GM18873 (cell line): ENCODE results near the gene SPSB4.

Source experiments
- ATAC-seq: cut with Tn5 transposase; IDR thresholded peaks from one replicate; pipeline ENCODE4 v1.9.1; 2021; ENCODE audit warnings: mild to moderate bottlenecking, moderate library complexity, moderate number of reproducible peaks; ENCODE audit not compliant: unreplicated experiment, low FRiP score

Gene SPSB4

DNA sequence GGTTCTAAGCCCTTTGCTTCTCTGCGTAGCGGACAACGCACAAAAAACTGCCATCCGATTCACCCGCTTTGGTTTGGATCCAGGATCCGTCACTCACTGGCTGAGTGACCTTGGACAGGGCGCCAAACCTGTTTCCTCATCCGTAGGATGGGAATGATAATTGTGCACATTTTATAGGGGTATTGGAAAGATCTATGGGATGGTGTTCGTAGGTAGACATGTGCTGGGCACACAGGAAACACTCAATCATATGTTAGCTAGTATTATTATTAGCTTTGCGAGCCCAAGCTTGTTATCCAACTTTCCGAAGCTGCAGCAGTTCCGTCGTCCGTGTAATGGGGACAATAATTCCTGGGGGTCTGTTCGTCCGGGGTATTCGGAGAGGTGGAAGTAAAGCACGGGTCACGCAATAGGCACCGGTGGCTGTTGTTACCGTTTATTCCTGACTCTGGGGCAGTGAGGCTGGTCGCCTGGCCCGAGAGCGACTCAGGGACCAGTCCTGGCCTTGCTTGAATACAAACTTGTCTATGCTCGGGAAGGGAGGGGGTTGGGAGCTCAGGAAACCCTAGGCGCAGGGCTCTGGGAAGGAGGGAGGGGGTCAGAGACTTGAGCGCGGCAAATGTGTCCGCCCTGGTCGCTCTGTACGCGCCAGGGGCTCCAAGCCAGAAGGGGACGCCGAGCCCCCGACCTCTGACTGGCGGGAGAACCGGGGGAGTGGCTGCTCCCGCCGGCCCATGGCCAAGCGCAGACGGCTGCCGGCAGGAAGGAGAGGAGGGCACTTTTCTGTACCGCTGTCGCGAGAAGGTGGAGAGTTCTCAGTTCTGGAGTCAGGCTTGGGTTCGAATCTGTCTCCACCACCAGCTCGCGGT lies 1.3 kb downstream of the SPSB4 start:
- ATAC-seq, result no peak

DNA sequence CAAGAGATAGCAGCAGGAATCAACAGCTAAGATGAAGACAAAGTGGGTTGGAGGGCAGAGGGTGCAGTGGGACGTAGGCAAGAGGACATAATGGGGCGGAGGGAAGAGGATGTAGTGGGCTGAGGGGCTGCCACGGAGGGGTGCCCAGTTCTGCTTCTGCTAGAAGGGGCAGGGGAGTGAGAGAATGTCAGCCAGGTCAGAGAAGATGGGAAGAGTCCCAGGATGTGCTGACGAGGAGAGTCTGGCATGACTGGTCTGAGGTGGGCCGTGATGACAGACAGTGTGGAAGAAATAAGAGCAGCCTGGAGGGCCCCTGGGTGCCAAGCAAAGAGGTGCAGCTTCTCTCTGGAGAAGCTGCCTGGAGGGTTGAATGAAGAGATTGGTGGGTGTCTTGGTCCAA lies 4.0 kb downstream of the SPSB4 start:
- no peak for ATAC-seq

DNA sequence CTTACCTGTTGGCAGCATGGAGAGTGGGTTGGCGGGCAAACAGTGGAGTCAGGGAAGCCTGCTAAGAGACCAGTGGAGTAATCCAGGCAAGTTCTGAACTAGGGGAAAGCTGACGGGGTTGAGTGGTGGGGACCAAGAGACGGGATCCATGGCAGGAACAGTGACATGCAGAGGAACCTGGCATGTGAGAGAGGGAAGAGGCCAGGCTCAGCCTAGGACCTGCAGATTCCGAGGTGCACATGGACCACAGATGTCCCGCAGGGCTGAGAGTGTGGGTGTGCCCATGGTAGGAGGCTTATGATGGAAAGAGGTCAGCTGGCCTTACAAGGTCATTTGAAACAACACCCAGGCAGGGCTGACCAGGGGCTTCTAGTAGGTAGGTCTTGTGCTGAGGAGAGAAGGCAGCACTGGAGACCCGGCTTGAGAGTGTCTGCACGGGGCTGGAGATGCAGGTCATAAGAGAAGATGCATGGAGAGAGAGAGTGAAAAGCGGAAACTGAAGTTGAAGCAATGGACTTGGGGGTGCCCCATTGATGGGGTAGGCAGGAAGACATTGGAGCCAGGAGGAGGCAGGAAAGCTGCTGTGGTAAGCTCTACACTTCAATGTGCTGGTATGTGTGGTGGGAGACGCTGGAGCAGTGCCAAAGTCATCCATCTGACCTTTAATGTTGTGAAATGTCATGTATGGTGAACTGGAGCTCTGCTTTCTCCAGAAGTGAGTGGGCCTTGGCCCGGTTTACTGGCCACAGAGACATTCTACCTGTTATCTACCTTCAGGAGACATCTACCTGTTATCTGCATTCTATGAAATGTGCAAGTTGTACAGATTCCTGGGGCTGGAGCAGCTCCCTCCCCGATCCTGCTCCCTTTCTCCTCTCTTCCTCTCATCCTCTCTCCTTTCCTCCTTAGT lies 4.6 kb downstream of the SPSB4 start:
- ATAC-seq, result no peak

DNA sequence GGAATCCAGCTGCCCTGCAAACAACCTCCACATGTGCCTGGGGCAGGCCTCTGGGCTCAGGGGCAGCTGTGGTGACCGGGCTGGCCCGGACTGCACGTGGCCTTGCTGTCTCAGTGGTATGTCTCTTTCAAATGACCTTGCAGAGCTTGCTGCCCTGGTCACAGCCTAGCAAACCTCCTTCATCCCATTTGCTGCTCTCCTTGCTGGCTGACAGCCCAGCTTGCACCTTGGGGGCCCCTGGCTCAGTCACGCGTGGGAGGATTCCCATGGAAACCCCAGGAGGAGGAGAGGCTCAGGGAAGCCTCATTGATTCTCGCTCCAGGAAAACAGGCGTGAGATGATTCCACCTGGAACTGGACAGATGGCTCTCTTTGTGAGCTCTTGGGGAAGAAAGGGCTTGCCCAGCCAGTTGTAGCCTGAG lies 5.6 kb downstream of the SPSB4 start:
- no peak for ATAC-seq

DNA sequence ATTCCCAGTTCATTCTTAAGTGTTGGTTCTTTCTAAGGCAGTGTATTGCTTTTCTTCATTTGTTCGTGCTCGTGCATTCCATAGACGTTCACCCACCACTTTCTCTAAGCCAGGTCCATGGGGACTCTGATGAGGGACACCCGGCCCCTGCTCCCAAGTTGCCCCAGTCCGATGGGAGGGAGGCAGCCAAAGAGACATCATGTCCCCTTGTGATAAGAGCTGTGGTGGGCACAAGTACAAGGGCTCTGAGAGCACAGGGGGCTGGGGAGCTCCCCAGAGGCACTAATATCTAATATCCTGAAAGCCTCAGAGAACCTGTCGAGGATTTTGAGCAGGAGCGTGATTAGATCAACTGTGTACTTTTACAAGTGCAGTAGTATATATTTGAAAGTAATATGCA lies 6.3 kb downstream of the SPSB4 start:
- no peak for ATAC-seq

DNA sequence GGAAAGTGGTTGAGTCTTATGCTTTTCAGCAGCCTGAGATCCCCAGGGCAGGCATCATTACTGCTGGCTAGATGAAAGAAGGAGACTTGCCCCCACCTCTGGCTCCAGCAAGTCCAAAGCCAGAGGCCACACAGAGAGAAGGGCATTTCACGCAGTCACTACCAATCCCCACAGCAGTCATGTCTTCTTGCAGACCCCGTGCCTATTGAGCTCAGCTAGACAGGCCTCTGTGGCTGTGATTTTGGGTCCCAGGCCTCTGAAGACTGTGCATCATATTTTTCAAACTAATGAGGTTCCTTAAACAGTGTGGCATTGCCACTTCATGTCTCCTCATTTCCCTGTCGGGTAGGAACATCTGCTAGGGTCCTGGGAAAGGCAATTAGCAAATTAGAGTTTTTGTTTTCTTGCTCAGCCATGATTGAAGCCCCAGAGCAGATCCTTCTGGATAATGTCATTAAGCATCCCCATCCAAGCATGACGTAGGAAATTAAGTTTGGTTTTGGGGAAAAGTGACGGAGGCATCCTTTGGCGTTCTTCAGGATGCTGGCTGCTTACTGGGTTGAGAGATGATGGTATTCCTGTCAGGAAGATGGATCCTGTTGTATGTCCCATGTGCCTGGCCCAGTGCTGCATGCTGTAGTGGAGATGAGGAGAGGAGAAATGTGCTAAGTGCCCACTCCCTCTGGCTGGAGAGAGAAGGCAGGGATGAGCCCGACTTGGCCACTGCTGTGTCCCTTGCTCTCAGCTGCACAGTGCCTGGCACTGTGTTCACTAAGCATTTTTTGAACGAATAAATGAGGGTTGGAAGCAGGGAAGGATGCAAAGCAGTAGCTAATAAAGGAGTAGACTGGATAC lies 7.0 kb downstream of the SPSB4 start:
- ATAC-seq, result no peak

DNA sequence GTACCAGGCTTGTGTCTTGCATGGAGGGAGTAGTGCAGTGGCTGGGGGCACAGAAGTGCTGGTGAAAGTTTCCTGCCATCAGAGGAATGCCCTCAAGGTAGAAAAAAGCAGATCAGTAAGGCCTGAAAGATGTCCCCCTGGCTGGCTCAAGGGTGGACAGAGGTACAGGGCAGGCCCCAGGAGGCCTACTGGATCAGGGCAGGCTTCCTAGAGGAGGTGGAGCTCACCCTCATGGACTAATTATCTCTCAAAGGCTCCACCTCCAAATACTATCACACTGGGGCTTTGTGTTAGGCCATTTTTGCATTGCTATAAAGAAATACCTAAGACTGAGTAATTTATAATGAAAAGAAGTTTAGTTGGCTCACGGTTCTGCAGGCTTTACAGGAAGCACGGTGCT lies 7.8 kb downstream of the SPSB4 start:
- no peak for ATAC-seq

DNA sequence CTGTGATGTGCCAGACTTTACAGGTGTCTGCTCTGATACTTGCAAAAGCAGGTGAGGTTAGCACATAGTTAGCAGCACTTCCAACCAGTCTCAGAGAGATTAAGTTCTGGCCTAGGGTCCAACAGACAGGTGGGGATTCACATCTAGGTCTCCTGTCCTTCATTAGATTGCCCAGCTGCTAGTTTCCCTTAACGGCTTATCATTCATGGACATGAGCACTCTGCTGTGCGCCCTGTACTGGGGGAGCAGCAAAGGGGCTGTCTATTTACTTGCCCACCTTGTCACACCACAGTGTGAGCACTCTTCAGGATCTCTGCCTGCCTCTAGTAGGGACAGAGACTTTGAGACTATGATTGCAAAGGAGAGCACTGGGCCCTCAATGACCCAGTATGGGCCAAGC lies 8.7 kb downstream of the SPSB4 start:
- no peak for ATAC-seq

DNA sequence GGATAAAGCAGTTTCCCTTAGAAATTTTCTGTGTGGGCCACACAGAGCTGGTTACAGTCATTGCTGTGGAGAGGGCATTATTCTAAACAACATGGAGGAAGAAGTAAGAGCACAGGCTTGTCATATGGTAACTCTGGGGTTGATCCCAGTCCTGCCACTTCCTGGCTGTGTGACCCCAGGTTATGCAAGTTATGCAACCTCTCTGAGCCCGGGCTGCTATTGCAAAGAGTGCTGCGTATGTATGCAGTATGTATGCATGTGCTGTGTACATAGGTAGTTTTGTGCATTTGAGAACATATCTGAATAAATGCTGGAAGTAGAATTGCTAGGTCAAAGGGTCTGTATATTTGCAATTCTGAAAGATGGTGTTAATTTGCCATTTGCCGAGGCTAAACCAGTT lies 9.2 kb downstream of the SPSB4 start:
- no peak for ATAC-seq

DNA sequence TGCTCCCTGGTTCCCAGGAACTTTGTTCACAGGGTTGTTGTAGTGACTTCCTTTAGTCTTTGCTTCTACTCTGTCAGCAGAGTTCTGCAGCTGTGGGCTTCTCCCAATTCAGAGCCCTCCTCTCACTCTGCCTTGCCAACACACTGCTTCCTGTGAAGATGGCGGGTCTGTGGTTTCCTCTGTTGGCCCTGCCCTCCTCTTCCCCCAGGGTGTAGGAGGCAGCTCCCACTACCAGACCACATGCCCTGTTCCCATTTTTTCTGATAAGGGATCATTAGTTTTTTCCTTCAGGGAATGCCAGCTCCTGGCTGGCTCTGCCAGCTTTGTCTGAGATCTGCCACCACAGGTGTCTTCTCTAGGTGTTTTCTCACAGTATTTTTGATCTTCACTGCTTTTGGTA lies 12.7 kb downstream of the SPSB4 start:
- ATAC-seq, result no peak

DNA sequence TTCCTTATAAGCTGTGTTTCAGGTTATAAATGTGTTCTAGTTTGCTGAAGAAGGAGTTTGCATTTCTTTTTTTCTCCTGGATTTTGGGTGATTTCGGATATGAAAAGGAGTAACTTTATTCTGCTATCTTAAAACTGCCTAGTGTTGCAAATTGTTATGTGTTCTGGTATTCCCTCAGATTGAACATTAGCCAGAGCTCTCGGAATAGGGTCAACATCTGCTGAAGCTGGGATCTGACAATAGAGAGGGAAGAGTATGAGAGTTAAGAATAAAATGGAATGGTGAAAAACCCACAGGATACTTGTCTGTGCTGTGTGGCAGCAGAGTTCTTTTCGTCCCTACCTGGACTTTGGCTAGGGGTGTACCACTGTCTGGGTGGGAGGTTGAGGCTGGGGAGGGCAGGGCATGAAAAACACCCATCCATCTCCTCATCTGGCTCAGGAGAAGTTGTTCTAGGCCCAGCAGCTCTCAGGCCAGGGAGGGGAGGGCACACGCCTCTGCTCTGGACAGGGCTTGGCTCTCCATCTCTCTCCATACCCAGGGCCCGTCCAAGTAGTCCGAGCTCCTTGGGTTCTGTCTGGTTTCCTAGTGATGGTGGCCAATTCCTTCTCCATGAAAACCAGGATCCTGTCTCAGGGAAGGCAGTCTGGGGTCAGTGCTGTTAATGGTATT lies 13.2 kb downstream of the SPSB4 start:
- ATAC-seq, result no peak

DNA sequence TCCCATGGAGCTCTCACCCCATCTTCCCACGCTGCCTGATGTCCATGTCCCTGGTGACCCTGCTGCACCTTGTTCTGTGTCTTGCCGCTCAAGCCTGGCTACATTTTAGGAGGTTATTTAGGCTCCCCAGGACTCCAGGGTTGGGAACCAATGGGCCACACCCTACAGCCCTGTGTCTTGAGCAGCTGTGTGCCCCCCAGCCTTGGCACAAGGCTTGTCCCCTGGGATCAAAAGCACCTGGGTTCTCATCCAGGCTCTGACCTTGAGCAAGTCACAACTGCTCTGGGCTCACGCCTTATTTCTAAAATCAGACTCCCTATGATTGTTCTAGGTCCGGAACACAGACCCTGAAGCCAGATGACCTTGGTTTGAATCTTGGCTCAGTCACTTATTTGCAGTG lies 14.1 kb downstream of the SPSB4 start:
- ATAC-seq, result no peak

DNA sequence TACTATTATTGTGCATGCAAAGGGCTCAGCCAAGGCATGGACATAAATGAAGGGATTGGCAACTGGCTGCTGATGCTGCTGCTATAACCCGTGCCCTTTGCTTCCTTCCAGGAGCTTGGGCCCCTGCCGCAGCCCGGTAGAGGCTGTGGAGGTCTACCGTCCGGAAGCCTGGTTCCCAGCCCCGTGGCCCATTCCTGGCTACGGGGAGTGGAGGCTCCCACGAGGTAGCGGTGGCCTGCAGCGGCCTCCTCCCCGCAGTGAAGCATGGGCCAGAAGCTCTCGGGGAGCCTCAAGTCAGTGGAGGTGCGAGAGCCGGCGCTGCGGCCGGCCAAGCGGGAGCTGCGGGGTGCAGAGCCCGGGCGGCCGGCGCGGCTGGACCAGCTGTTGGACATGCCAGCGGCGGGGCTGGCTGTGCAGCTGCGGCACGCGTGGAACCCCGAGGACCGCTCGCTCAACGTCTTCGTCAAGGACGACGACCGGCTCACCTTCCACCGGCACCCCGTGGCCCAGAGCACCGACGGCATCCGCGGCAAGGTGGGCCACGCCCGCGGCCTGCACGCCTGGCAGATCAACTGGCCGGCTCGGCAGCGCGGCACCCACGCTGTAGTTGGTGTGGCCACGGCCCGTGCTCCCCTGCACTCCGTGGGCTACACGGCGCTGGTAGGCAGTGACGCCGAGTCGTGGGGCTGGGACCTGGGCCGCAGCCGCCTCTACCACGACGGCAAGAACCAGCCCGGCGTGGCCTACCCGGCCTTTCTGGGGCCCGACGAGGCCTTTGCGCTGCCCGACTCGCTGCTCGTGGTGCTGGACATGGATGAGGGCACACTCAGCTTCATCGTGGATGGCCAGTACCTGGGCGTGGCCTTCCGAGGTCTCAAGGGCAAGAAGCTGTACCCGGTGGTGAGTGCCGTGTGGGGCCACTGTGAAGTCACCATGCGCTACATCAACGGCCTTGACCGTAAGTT lies 15.0 kb downstream of the SPSB4 start:
- ATAC-seq, result no peak

DNA sequence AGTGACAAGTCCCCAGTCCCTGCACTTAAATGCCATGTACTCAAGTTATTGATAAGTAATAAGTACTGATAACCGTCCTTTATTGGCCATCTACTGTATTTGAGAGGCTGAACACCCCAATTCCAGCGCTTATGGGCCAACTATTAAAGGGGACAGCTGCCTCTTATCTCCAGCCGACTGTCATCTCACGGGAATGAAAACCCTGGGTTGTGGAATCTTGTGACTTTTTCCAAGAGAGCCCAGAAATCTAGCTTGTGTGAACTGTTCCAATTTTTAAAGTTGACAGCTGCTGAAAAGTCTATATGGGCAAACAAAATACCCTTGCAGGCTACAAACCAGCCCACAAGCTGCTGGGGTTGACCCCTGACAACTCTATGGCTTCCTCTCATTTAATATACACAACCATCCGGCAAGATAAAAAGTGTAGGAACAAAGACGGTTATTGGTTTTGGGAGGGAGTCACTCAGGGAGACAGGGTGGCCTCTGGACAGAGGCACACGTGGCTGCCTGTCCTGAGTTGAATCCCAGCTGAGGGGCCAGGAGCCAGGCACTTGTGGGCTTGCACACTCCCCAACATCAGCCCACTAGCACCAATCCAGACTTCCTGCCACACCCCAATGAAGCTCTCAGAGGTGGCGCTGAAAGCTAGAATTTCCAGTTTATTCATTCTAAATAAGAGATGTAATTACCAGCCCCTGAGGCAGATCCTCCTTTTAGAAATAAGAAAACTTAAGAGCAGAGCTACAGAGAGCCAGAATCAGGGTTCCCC lies 16.2 kb downstream of the SPSB4 start:
- no peak for ATAC-seq

DNA sequence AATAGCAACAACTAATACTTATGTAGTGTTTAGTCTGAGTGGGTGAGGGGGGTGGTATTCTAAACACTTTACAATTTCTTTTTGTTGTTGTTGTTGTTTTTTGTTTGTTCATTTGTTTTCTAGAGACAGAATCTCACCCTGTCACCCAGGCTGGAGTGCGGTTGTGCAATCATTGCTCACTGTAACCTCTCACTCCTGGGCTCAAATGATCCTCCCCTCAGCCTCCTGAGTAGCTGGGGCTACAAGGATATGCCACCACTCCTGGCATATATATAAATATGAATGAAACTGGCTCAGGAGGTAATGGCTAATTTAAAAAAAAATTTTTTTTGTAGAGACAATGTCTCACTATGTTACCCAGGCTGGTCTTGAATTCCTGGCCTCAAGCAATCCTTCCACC lies 19.1 kb downstream of the SPSB4 start:
- no peak for ATAC-seq

DNA sequence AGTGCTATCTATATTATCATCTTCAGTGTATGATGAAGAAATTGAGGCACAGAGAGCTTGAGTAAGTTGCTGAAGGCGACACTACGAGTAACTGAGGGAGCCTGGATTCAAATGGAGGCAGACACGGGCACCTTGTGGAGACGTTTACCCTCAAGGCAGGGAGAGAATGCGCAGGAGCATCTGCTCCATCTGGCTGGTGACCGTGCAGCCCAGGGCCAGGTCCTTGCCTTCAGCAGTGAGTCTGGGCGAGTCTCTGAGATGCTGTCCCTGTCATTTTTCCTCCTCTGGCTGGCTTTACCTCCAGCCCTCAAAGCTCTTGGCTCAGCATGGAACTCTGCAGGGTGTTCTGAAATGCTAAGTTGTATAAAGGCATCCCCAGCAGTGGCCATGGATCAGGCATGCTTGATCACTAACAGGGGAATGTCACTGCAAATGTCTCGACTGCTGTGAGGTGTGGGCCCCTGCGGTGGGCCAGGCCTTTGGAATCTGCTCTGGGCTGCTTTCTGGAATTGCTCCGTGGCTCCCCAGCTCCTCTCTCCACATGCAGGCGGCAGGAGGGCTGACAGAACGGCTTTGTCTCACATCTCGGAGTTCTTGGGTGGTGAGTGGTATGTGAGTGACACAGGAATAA lies 19.7 kb downstream of the SPSB4 start:
- ATAC-seq, result no peak

DNA sequence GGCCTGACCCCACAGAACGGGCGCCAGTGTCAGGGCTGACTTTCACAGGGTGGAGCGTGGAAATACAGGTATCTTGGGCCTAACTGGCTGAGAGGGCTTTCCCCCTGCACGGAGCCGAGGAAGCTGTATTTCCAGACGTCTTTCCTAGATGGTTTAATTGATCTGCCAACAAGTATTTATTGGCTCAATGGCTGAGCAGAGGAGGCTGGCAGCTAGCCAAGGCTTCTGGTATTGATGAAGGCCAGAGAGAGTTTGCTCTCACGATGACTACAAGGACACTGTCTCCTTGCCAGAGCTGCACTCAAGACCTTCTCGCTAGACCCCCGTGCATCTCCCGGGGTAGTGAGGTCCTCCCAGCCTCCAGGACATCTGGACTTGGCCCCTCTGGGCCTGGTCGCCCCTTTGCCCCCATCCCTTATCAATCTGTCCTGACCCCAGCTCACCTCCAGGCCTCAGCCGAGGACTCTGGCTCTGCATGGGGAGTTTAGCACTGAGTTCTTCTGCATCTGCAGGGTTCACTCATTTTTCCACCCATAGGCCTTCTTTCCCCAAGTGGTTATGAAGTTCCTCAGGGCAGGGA lies 20.6 kb downstream of the SPSB4 start:
- ATAC-seq, result no peak
